Upper lobe of right lung (tissue), 1 donor: ENCODE results near the gene TRAPPC6A. TPM values are rescaled to one million over a fixed set of nuclear protein-coding genes. Genes with fewer than 3 reads are reported as not detected.

Experiments
- ATAC-seq: fragments of 200-7000 bp; cut with Tn5 transposase; one replicate; pipeline ENCODE4 v1.9.1; 2020; ENCODE audit warnings: mild to moderate bottlenecking, moderate library complexity
- DNase-seq: peaks from one replicate; pipeline ENCODE4 v3.0.0-alpha.2; 2020
- H3K27ac ChIP-seq: fragments of 200-600 bp; one replicate; pipeline ENCODE4 v1.8.0; 2022
- H3K27me3 ChIP-seq: fragments of 200-600 bp; one replicate; pipeline ENCODE4 v1.8.0; 2022; ENCODE audit warnings: mild to moderate bottlenecking
- H3K36me3 ChIP-seq: fragments of 200-600 bp; one replicate; pipeline ENCODE4 v1.8.0; 2022
- H3K4me1 ChIP-seq: fragments of 200-600 bp; one replicate; pipeline ENCODE4 v1.8.0; 2022
- H3K4me3 ChIP-seq: fragments of 200-600 bp; one replicate; pipeline ENCODE4 v1.8.0; 2022; ENCODE audit warnings: mild to moderate bottlenecking
- H3K9me3 ChIP-seq: fragments of 200-600 bp; one replicate; pipeline ENCODE4 v1.8.0; 2022
- CTCF ChIP-seq: fragments of 200-600 bp; IDR thresholded peaks from one replicate; pipeline ENCODE4 v1.8.0; 2022; ENCODE audit warnings: antibody characterized with exemption
- intact Hi-C: fragments of 100-400 bp; cut with DNase I; formaldehyde crosslinking; loops from one replicate; pipeline ENCODE4 v1.11.0; 2022
- total RNA-seq: library from RNA; stranded (reverse); fragmentation: NEBNext Ultra II Directional; extraction: Animal tissue kit (Norgen Biotek cat#: 25700); gene quantifications from one replicate; pipeline ENCODE4 v1.2.1, GENCODE V29; 2021
- donor health status: DM: no; HTN: yes; CAD: no; lungs with severe emphysema.

The TRAPPC6A gene
- total RNA-seq, 1 donor from 2014 or later: 16.9 TPM

GRCh38 chr19:45126654-45127053 is 51.4 kb downstream of the TRAPPC6A start:
- Histone ChIP-seq H3K9me3 (no peaks in the 10 kb centered on the region), H3K36me3 (no peaks in the 10 kb centered on the region), H3K4me1 (peaks cover 3% of the 10 kb centered on the region), H3K4me3 (no peak overlapping the region), H3K27ac (no peak overlapping the region), H3K27me3 (no peaks in the 10 kb centered on the region)
- ATAC-seq (no peak), DNase-seq (no peak)
- intact Hi-C loops: no loop called here
- TF ChIP-seq CTCF: no peak

DNA sequence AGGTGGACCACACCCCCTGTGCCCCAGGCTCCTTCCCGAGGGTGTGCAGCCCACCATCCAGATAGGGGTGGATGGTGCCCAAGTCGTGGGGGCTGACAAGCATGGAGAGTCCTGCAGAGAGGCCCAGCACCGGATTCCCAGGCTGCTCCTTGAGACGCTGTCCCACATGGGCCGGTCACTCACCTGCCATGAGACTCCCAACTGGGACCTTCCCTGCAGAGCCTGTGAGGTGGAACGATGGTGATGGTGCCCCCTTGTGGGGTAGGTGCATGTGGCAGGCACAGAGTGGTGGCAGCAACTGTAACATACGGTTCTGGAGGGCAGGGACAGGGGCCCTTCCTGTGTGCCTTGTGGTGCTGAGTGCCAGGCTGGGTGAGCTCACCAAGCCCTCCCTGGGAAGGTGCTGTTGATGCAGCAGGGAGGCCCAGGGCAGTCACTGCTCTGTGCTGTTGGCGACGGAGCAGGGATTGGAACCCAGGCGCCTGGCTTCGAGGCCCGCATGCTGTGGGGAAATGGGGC is 52.0 kb downstream of the TRAPPC6A start:
- Histone ChIP-seq H3K9me3 (no peaks in the 10 kb centered on the region), H3K4me3 (no peak overlapping the region), H3K4me1 (peaks cover 3% of the 10 kb centered on the region), H3K27me3 (no peaks in the 10 kb centered on the region), H3K36me3 (no peaks in the 10 kb centered on the region), H3K27ac (no peak overlapping the region)
- DNase-seq (peak; percentile 82), ATAC-seq (peak; percentile 91)
- intact Hi-C loops: no loop called here
- peak; percentile 75 for TF ChIP-seq CTCF

GRCh38 chr19:45125360-45125759 is 52.7 kb downstream of the TRAPPC6A start:
- no peak for ATAC-seq
- Histone ChIP-seq H3K4me3 (no peak overlapping the region), H3K27ac (no peak overlapping the region), H3K36me3 (no peaks in the 10 kb centered on the region), H3K27me3 (no peaks in the 10 kb centered on the region), H3K9me3 (no peaks in the 10 kb centered on the region), H3K4me1 (peaks cover 3% of the 10 kb centered on the region)
- TF ChIP-seq CTCF: no peak
- no peak for DNase-seq
- intact Hi-C loops: no loop called here

DNA sequence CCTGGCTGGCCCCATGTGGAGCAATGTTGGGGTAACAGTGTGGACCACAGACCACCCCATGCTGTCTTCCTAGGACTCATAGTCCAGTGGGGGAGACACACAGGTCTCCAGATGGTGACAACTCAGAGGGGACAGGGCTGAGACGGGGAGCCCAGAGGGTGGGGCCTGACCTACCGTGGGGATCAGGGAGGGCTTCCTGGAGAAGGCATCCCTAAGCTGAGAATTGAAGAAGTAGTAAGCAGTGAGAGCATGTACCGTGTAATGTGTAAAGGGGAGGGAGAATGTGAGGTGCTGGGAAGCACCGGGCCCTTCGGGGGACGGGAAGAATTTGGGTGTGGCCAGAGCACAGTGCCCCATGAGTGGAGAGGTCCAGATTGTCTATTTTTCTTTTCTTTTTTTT is 54.0 kb downstream of the TRAPPC6A start:
- DNase-seq (no peak), ATAC-seq (no peak)
- no peaks in the 10 kb centered on the region for H3K27me3 ChIP-seq
- H3K4me3 ChIP-seq: no peak overlapping the region
- no peaks in the 10 kb centered on the region for H3K9me3 ChIP-seq
- H3K36me3 ChIP-seq: no peaks in the 10 kb centered on the region
- intact Hi-C loops: no loop called here
- peaks cover 3% of the 10 kb centered on the region for H3K4me1 ChIP-seq
- TF ChIP-seq CTCF: no peak
- H3K27ac ChIP-seq: no peak overlapping the region

GRCh38 chr19:45123440-45123850 is 54.6 kb downstream of the TRAPPC6A start:
- no peaks in the 10 kb centered on the region for H3K36me3 ChIP-seq
- no peaks in the 10 kb centered on the region for H3K27me3 ChIP-seq
- TF ChIP-seq CTCF: no peak
- H3K4me3 ChIP-seq: no peak overlapping the region
- no peak for ATAC-seq
- peaks cover 3% of the 10 kb centered on the region for H3K4me1 ChIP-seq
- no peak overlapping the region for H3K27ac ChIP-seq
- no peak for DNase-seq
- intact Hi-C loops: no loop called here
- H3K9me3 ChIP-seq: no peaks in the 10 kb centered on the region

DNA sequence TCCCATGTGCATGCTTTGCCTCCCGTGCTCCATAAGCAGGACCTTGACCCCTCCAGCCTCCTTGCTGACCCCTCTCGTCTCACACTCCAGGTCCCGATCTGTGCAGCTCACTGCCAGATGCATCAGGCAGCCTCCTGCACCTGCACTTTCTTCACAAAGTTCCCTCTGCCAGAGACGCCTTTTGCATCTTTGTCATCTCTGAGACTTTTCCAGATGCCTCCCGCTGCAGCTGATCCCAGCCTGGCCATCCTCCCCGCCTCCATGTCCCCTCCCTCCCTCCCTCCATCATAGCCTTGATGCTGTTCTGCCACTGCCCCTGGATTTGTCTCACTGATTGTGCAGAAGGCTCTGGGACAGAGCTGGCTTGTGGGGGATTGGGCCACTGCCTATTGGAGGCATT is 55.2 kb downstream of the TRAPPC6A start:
- ATAC-seq: no peak
- Histone ChIP-seq H3K4me3 (no peak overlapping the region), H3K27me3 (no peaks in the 10 kb centered on the region), H3K27ac (no peak overlapping the region), H3K36me3 (no peaks in the 10 kb centered on the region), H3K9me3 (no peaks in the 10 kb centered on the region), H3K4me1 (peaks cover 4% of the 10 kb centered on the region)
- intact Hi-C loops: no loop called here
- TF ChIP-seq CTCF: no peak
- DNase-seq: no peak
